Measurements from ENCODE around the gene IRF2BP2. TPM values are rescaled to one million over a fixed set of nuclear protein-coding genes. Genes with fewer than 3 reads are reported as not detected.

Gene IRF2BP2
- total RNA-seq, 4 donors from 2014 or later: 82.7 to 120 (median 93.3) TPM

GRCh38 chr1:234649432-234650081 lies 39.6 kb upstream of the IRF2BP2 start:
- TF ChIP-seq EP300 (IDR thresholded peaks at IDR 0.05; ENCODE audit: low read depth) (no peak), CTCF (IDR thresholded peaks at IDR 0.05) (no peak)
- Histone ChIP-seq H3K27me3 (no peaks in the 10 kb centered on the region), H3K4me1 (peaks cover 0 to 12% (median 3%) of the 10 kb centered on the region in 4 donors), H3K9me3 (no peaks in the 10 kb centered on the region), H3K4me3 (no peak overlapping the region), H3K36me3 (no peaks in the 10 kb centered on the region), H3K27ac (no peak overlapping the region)
- WGBS, 2 donors (ENCODE audit: low coverage in 1 of 2): 82 to 100% methylated on average over 1 to 3 of the region's 3 CpGs
- in situ Hi-C loops (cut with MboI; ENCODE audit: low pct_ligation_motif_present in 1 of 4, low pct_unique_long_range_greater_than_20kb in 1 of 4, low sequenced_read_pairs in 3 of 4) (no loop called here), intact Hi-C loops (cut with DNase I; ENCODE audit: low total_unique reads) (no loop called here)
- DNase-seq: no peak

- no peaks in the 10 kb centered on the region for H3K9me3 ChIP-seq
- H3K27ac ChIP-seq: no peak overlapping the region
- TF ChIP-seq CTCF (IDR thresholded peaks at IDR 0.05) (no peak), POLR2AphosphoS5 (IDR thresholded peaks at IDR 0.05) (no peak), POLR2A (IDR thresholded peaks at IDR 0.05) (no peak), EP300 (IDR thresholded peaks at IDR 0.05; ENCODE audit: low read depth) (no peak)
- 92% methylated on average over 2 of the region's 2 CpGs; no CpG with 5 or more reads in 1 of the 2 donors for WGBS, 2 donors (ENCODE audit: low coverage in 1 of 2)
- peaks cover 0 to 17% (median 8%) of the 10 kb centered on the region in 4 donors for H3K4me1 ChIP-seq
- H3K36me3 ChIP-seq: no peaks in the 10 kb centered on the region
- in situ Hi-C loops (cut with MboI; ENCODE audit: low pct_ligation_motif_present in 1 of 4, low pct_unique_long_range_greater_than_20kb in 1 of 4, low sequenced_read_pairs in 3 of 4) (no loop called here), intact Hi-C loops (cut with DNase I; ENCODE audit: low total_unique reads) (no loop called here)
- DNase-seq: no peak
- H3K4me3 ChIP-seq: no peak overlapping the region
- H3K27me3 ChIP-seq: no peaks in the 10 kb centered on the region
Measured at GRCh38 chr1:234647758-234648157, 37.8 kb upstream of the IRF2BP2 start.

- H3K9me3 ChIP-seq: no peaks in the 10 kb centered on the region
- no peaks in the 10 kb centered on the region for H3K27me3 ChIP-seq
- no peak for TF ChIP-seq EP300 (IDR thresholded peaks at IDR 0.05; ENCODE audit: low read depth)
- TF ChIP-seq CTCF (IDR thresholded peaks at IDR 0.05): no peak
- no peak for TF ChIP-seq POLR2AphosphoS5 (IDR thresholded peaks at IDR 0.05)
- no peak for TF ChIP-seq POLR2A (IDR thresholded peaks at IDR 0.05)
- in situ Hi-C loops (cut with MboI; ENCODE audit: low pct_ligation_motif_present in 1 of 4, low pct_unique_long_range_greater_than_20kb in 1 of 4, low sequenced_read_pairs in 3 of 4) (no loop called here), intact Hi-C loops (cut with DNase I; ENCODE audit: low total_unique reads) (no loop called here)
- no peak overlapping the region for H3K4me3 ChIP-seq
- peaks cover 0 to 17% (median 8%) of the 10 kb centered on the region in 4 donors for H3K4me1 ChIP-seq
- DNase-seq: no peak
- 81 to 89% methylated on average over 3 of the region's 3 CpGs for WGBS, 2 donors (ENCODE audit: low coverage in 1 of 2)
- H3K27ac ChIP-seq: no peak overlapping the region
- no peaks in the 10 kb centered on the region for H3K36me3 ChIP-seq
Measured at GRCh38 chr1:234647245-234647644, 37.3 kb upstream of the IRF2BP2 start.

GRCh38 chr1:234645964-234646363 lies 36.0 kb upstream of the IRF2BP2 start:
- Histone ChIP-seq H3K4me3 (no peak overlapping the region), H3K27ac (peak overlapping the region in 3 of 4 donors; percentile 20 to 39 (median 32)), H3K36me3 (no peaks in the 10 kb centered on the region), H3K27me3 (no peaks in the 10 kb centered on the region), H3K4me1 (peaks cover 0 to 17% (median 8%) of the 10 kb centered on the region in 4 donors), H3K9me3 (no peaks in the 10 kb centered on the region)
- intact Hi-C loops (cut with DNase I; ENCODE audit: low total_unique reads) (no loop called here), in situ Hi-C loops (cut with MboI; ENCODE audit: low pct_ligation_motif_present in 1 of 4, low pct_unique_long_range_greater_than_20kb in 1 of 4, low sequenced_read_pairs in 3 of 4) (no loop called here)
- DNase-seq: no peak
- 86% methylated on average over 2 of the region's 2 CpGs; no CpG with 5 or more reads in 1 of the 2 donors for WGBS, 2 donors (ENCODE audit: low coverage in 1 of 2)
- TF ChIP-seq CTCF (IDR thresholded peaks at IDR 0.05): no peak

All from transverse colon (tissue), 4 donors.